Measurements from ENCODE around the gene XRN2.

DNA sequence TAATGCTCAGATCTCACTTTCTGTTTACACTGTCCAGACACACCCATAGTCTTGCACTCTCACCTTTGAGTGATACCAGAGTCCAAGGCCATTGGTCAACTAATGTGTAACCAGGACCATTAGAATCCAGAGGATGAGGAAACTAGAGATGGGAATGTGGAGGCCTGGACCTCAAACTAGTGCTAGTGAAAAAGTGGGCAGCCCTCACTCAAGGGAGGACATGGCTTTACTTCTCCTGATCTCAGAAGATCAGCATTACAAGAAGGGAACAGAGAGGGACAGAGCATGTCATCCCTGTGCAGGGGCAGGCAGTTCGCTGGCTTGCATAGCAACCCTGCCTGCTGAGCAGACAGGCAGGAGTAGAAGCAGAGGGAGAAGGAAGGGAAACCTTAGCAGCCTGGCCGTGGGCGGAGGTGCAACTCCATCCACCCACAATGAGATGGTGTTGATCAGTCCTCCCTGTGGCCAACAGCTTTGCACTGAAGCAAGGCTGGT, 22.6 kb upstream of the XRN2 start:
- TF ChIP-seq, protein P1, sequence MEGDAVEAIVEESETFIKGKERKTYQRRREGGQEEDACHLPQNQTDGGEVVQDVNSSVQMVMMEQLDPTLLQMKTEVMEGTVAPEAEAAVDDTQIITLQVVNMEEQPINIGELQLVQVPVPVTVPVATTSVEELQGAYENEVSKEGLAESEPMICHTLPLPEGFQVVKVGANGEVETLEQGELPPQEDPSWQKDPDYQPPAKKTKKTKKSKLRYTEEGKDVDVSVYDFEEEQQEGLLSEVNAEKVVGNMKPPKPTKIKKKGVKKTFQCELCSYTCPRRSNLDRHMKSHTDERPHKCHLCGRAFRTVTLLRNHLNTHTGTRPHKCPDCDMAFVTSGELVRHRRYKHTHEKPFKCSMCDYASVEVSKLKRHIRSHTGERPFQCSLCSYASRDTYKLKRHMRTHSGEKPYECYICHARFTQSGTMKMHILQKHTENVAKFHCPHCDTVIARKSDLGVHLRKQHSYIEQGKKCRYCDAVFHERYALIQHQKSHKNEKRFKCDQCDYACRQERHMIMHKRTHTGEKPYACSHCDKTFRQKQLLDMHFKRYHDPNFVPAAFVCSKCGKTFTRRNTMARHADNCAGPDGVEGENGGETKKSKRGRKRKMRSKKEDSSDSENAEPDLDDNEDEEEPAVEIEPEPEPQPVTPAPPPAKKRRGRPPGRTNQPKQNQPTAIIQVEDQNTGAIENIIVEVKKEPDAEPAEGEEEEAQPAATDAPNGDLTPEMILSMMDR (IDR thresholded peaks at IDR 0.05), result no peak
- no peak for TF ChIP-seq EZH2 (IDR thresholded peaks at IDR 0.05; ENCODE audit: borderline replicate concordance, insufficient read depth, low read depth, low read length, poor library complexity, severe bottlenecking)
